Adrenal gland (tissue), 12 donors: ENCODE measurements around the gene HSDL2. TPM values are rescaled to one million over a fixed set of nuclear protein-coding genes. Genes with fewer than 3 reads are reported as not detected.

Source experiments
- DNase-seq, 7 donors: peaks; one replicate each; pipeline ENCODE4 v3.0.0-alpha.2; 2019 to 2020
- H3K27ac ChIP-seq, 5 donors: fragments of 200-600 bp; sonication (generic) in 4 of 5; 1 replicate in 3 of 5; 2 replicates in 2 of 5; pipeline versions ENCODE4 v1.5.1 to v1.8.0; 2016 to 2020; ENCODE audit warnings: mild to moderate bottlenecking in 1 of 5
- H3K27me3 ChIP-seq: fragments of 200-600 bp; 2 replicates; pipeline ENCODE4 v1.8.0; 2021
- H3K36me3 ChIP-seq, 2 donors: fragments of 200-600 bp; replicated peaks in 1 of 2; 1 replicate in 1 of 2; 2 replicates in 1 of 2; pipeline versions ENCODE4 v1.5.1 to v1.8.0; 2018 to 2022
- H3K4me1 ChIP-seq, 2 donors: fragments of 200-600 bp; replicated peaks in 1 of 2; 1 replicate in 1 of 2; 2 replicates in 1 of 2; pipeline versions ENCODE4 v1.5.1 to v1.8.0; 2018 to 2021
- H3K4me3 ChIP-seq, 4 donors: fragments of 200-600 bp; sonication (generic) in 3 of 4; one replicate each; pipeline ENCODE4 v1.5.1; 2016 to 2018
- H3K9me3 ChIP-seq, 3 donors: fragments of 200-600 bp; sonication (generic) in 1 of 3; replicated peaks in 1 of 3; 1 replicate in 2 of 3; 2 replicates in 1 of 3; pipeline versions ENCODE4 v1.5.1 to v1.8.0; 2016 to 2021
- POLR2A ChIP-seq, 2 donors: fragments of 450-650 bp; IDR thresholded peaks; one replicate each; pipeline ENCODE4 v1.6.1; 2017; ENCODE audit warnings: antibody characterized with exemption in 2 of 2, mild to moderate bottlenecking in 2 of 2, moderate library complexity in 1 of 2
- WGBS, 4 donors: extraction: QIAGEN DNeasy Blood & Tissue Kit in 2 of 4; methylation state at CpG; one replicate each; pipeline versions ENCODE4 v1.1.5 to v1.1.7; 2013 to 2017; 5-methylcytosine and 5-hydroxymethylcytosine counted together
- intact Hi-C, 2 donors: fragments of 100-400 bp; cut with DNase I; formaldehyde crosslinking; loops; one replicate each; pipeline versions ENCODE4 v1.14.1 to v1.15.0; 2022 to 2023
- polyA plus RNA-seq, 3 donors: library from polyadenylated mRNA; stranded (reverse); fragments of 200-250 nt in 2 of 3; fragments of 350-450 nt in 1 of 3; fragmentation: Illumina TruSeq in 1 of 3; extraction: RNeasy Lipid Tissue Mini Kit (QIAGEN cat#74804) in 1 of 3; gene quantifications; one replicate each; pipeline ENCODE4 v1.2.3, GENCODE V29; 2013 to 2014
- total RNA-seq, 9 donors: library from RNA; depleted of rRNA in 4 of 9; stranded (reverse); fragments of >200 nt in 4 of 9; fragments of 120-200 nt in 1 of 9; fragmentation: NEBNext Ultra II Directional in 1 of 9; extraction: Animal tissue kit (Norgen Biotek cat#: 25700) in 1 of 9; gene quantifications; one replicate each; pipeline versions ENCODE4 v1.1.0 to v1.2.4, GENCODE V29; 2013 to 2023
- TF ChIP-seq, protein P1 (sequence below), 6 experiments: fragments of 450-650 bp in 4 of 6; fragments of 200-600 bp in 2 of 6; sonication (generic) in 1 of 6; IDR thresholded peaks; 1 replicate in 5 of 6; 2 replicates in 1 of 6; pipeline versions ENCODE4 v1.5.1 to v1.8.0; 2016 to 2021; ENCODE audit warnings: antibody characterized with exemption in 6 of 6, mild to moderate bottlenecking in 2 of 6, moderate library complexity in 1 of 6
- donor health status: healthy with polysubstance abuse.
- donor health status: Bipolar disorder and iron deficiency.
- donor health status: DM: yes; HTN: yes; CAD: no.
- donor health status: DM: no; HTN: no; CAD: no.
- donor health status: DM: no; HTN: no; CAD: no.
- donor health status: DM: yes; HTN: yes; CAD: no.

HSDL2 gene
- total and polyA plus RNA-seq, 12 donors = 43.8 to 127 (median 85.2) TPM

DNA sequence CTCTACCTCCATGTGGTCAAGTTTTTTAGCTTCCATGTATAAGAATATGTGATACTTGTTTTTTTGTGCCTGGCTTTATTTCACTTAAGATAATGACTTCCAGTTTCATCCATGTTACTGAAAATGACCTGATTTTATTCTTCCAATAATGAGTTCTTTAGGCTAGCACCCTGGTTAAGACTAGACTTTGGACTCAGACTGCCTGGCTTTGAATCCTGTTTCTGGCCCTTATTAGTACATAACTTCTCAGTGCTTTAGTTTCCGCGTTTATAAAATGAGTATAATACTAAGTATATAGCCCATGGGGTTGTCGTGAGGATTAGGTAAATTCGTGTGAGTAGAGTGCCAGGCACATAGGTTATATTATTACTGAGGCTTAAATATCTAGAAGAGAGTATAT, 125.2 kb downstream of the HSDL2 start:
- no peak for TF ChIP-seq POLR2A (IDR thresholded peaks at IDR 0.05)
- TF ChIP-seq, protein P1, sequence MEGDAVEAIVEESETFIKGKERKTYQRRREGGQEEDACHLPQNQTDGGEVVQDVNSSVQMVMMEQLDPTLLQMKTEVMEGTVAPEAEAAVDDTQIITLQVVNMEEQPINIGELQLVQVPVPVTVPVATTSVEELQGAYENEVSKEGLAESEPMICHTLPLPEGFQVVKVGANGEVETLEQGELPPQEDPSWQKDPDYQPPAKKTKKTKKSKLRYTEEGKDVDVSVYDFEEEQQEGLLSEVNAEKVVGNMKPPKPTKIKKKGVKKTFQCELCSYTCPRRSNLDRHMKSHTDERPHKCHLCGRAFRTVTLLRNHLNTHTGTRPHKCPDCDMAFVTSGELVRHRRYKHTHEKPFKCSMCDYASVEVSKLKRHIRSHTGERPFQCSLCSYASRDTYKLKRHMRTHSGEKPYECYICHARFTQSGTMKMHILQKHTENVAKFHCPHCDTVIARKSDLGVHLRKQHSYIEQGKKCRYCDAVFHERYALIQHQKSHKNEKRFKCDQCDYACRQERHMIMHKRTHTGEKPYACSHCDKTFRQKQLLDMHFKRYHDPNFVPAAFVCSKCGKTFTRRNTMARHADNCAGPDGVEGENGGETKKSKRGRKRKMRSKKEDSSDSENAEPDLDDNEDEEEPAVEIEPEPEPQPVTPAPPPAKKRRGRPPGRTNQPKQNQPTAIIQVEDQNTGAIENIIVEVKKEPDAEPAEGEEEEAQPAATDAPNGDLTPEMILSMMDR (IDR thresholded peaks at IDR 0.05) = no peak

GRCh38 chr9:112505607-112506006, 125.7 kb downstream of the HSDL2 start:
- 69 to 87% (median 79%) methylated on average over 4 of the region's 4 CpGs for WGBS, 4 donors
- H3K4me3 ChIP-seq = no peak overlapping the region
- TF ChIP-seq POLR2A (IDR thresholded peaks at IDR 0.05) = no peak
- TF ChIP-seq, protein P1 (IDR thresholded peaks at IDR 0.05) = no peak
- H3K9me3 ChIP-seq = no peaks in the 10 kb centered on the region
- intact Hi-C loops = no loop called here
- H3K36me3 ChIP-seq = no peaks in the 10 kb centered on the region
- no peak for DNase-seq
- no peak overlapping the region for H3K27ac ChIP-seq
- H3K4me1 ChIP-seq = peaks cover 10 to 39% of the 10 kb centered on the region in 2 donors
- no peaks in the 10 kb centered on the region for H3K27me3 ChIP-seq

More for the DNA sequence above, 125.2 kb downstream of the HSDL2 start:
- Histone ChIP-seq H3K27ac (no peak overlapping the region), H3K36me3 (no peaks in the 10 kb centered on the region), H3K9me3 (no peaks in the 10 kb centered on the region), H3K4me1 (peaks cover 10 to 39% of the 10 kb centered on the region in 2 donors), H3K27me3 (no peaks in the 10 kb centered on the region), H3K4me3 (no peak overlapping the region)
- intact Hi-C loops = no loop called here
- 88 to 93% (median 90%) methylated on average over 4 of the region's 4 CpGs for WGBS, 4 donors
- DNase-seq = no peak

DNA sequence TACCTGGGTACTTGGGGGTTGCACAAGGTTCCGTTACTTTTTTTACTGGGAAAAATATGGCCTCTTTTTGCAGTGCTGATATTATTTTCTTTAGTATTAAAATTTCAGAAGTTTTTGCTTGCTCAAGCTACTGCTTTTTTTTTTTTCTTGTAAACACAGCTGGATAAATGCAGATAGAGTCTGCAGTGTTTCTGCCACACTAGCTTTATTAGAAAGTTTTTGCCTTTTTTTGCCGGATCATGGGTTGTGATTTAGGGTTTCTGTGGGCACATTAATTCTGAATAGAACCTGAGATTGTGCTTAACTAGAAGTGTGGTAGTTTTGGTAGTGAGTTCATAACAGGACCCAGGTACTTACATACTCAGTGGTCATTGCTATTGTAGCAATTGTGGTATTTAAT, 126.7 kb downstream of the HSDL2 start:
- H3K27me3 ChIP-seq = no peaks in the 10 kb centered on the region
- intact Hi-C loops = no loop called here
- H3K9me3 ChIP-seq = no peaks in the 10 kb centered on the region
- no peak overlapping the region for H3K4me3 ChIP-seq
- peak overlapping the region in 3 of 5 donors; percentile 3 to 45 (median 37) for H3K27ac ChIP-seq
- H3K36me3 ChIP-seq = no peaks in the 10 kb centered on the region
- TF ChIP-seq POLR2A (IDR thresholded peaks at IDR 0.05) = no peak
- TF ChIP-seq, protein P1 (IDR thresholded peaks at IDR 0.05) = no peak
- no peak for DNase-seq
- WGBS, 4 donors = 65 to 75% (median 71%) methylated on average over 2 of the region's 2 CpGs
- H3K4me1 ChIP-seq = peaks cover 5 to 38% of the 10 kb centered on the region in 2 donors

GRCh38 chr9:112507001-112507680, 127.2 kb downstream of the HSDL2 start:
- Histone ChIP-seq H3K27me3 (no peaks in the 10 kb centered on the region), H3K4me3 (no peak overlapping the region), H3K27ac (peak overlapping the region in 4 of 5 donors; percentile 3 to 45 (median 30)), H3K9me3 (no peaks in the 10 kb centered on the region), H3K36me3 (no peaks in the 10 kb centered on the region), H3K4me1 (peaks cover 5 to 32% of the 10 kb centered on the region in 2 donors)
- intact Hi-C loops = no loop called here
- 83 to 95% (median 93%) methylated on average over 2 of the region's 2 CpGs for WGBS, 4 donors
- no peak for TF ChIP-seq POLR2A (IDR thresholded peaks at IDR 0.05)
- TF ChIP-seq, protein P1 (IDR thresholded peaks at IDR 0.05) = no peak
- no peak for DNase-seq
